H1 (cell line): ENCODE measurements around the gene MYLK3. TPM values are rescaled to one million over a fixed set of nuclear protein-coding genes. Genes with fewer than 3 reads are reported as not detected.

Experiments used
- POU5F1 ChIP-seq: IDR thresholded peaks from 2 replicates; pipeline ENCODE4 v1.6.1; 2011; ENCODE audit warnings: low read depth, mild to moderate bottlenecking, low read length, moderate library complexity
- polyA plus RNA-seq, 7 experiments: library from polyadenylated mRNA; depleted of rRNA in 3 of 7; stranded (reverse) in 5 of 7; unstranded in 2 of 7; fragments of >200 nt in 5 of 7; fragments of 200-250 nt in 2 of 7; gene quantifications; 1 replicate in 5 of 7; 2 replicates in 1 of 7; 4 replicates in 1 of 7; pipeline versions ENCODE4 v1.2.1 to v1.2.3, GENCODE V29; 2011 to 2013; ENCODE audit warnings: missing spikeins in 2 of 7, mixed read lengths in 2 of 7
- total RNA-seq: library from RNA; stranded (reverse); fragmentation: NEBNext Ultra II Directional; extraction: Animal tissue kit (Norgen Biotek cat#: 25700); gene quantifications from 2 replicates; pipeline ENCODE4 v1.2.1, GENCODE V29; 2021
- TF ChIP-seq, protein P1 (sequence below): fragments of 300-600 bp; sonication (generic); IDR thresholded peaks from 2 replicates; pipeline ENCODE4 v1.7.1; 2012; ENCODE audit warnings: low read length, moderate library complexity, mild to moderate bottlenecking, inconsistent platforms; ENCODE audit not compliant: insufficient replicate concordance

Gene MYLK3
- total and polyA plus RNA-seq, 2 of the 8 experiments (the other 6 are each of a cell fraction or from before 2014, with no cell fraction given) = 0.14 to 0.35 TPM

GRCh38 chr16:46775214-46775613 lies 27.1 kb upstream of the MYLK3 start (continued):
- TF ChIP-seq, protein P1, sequence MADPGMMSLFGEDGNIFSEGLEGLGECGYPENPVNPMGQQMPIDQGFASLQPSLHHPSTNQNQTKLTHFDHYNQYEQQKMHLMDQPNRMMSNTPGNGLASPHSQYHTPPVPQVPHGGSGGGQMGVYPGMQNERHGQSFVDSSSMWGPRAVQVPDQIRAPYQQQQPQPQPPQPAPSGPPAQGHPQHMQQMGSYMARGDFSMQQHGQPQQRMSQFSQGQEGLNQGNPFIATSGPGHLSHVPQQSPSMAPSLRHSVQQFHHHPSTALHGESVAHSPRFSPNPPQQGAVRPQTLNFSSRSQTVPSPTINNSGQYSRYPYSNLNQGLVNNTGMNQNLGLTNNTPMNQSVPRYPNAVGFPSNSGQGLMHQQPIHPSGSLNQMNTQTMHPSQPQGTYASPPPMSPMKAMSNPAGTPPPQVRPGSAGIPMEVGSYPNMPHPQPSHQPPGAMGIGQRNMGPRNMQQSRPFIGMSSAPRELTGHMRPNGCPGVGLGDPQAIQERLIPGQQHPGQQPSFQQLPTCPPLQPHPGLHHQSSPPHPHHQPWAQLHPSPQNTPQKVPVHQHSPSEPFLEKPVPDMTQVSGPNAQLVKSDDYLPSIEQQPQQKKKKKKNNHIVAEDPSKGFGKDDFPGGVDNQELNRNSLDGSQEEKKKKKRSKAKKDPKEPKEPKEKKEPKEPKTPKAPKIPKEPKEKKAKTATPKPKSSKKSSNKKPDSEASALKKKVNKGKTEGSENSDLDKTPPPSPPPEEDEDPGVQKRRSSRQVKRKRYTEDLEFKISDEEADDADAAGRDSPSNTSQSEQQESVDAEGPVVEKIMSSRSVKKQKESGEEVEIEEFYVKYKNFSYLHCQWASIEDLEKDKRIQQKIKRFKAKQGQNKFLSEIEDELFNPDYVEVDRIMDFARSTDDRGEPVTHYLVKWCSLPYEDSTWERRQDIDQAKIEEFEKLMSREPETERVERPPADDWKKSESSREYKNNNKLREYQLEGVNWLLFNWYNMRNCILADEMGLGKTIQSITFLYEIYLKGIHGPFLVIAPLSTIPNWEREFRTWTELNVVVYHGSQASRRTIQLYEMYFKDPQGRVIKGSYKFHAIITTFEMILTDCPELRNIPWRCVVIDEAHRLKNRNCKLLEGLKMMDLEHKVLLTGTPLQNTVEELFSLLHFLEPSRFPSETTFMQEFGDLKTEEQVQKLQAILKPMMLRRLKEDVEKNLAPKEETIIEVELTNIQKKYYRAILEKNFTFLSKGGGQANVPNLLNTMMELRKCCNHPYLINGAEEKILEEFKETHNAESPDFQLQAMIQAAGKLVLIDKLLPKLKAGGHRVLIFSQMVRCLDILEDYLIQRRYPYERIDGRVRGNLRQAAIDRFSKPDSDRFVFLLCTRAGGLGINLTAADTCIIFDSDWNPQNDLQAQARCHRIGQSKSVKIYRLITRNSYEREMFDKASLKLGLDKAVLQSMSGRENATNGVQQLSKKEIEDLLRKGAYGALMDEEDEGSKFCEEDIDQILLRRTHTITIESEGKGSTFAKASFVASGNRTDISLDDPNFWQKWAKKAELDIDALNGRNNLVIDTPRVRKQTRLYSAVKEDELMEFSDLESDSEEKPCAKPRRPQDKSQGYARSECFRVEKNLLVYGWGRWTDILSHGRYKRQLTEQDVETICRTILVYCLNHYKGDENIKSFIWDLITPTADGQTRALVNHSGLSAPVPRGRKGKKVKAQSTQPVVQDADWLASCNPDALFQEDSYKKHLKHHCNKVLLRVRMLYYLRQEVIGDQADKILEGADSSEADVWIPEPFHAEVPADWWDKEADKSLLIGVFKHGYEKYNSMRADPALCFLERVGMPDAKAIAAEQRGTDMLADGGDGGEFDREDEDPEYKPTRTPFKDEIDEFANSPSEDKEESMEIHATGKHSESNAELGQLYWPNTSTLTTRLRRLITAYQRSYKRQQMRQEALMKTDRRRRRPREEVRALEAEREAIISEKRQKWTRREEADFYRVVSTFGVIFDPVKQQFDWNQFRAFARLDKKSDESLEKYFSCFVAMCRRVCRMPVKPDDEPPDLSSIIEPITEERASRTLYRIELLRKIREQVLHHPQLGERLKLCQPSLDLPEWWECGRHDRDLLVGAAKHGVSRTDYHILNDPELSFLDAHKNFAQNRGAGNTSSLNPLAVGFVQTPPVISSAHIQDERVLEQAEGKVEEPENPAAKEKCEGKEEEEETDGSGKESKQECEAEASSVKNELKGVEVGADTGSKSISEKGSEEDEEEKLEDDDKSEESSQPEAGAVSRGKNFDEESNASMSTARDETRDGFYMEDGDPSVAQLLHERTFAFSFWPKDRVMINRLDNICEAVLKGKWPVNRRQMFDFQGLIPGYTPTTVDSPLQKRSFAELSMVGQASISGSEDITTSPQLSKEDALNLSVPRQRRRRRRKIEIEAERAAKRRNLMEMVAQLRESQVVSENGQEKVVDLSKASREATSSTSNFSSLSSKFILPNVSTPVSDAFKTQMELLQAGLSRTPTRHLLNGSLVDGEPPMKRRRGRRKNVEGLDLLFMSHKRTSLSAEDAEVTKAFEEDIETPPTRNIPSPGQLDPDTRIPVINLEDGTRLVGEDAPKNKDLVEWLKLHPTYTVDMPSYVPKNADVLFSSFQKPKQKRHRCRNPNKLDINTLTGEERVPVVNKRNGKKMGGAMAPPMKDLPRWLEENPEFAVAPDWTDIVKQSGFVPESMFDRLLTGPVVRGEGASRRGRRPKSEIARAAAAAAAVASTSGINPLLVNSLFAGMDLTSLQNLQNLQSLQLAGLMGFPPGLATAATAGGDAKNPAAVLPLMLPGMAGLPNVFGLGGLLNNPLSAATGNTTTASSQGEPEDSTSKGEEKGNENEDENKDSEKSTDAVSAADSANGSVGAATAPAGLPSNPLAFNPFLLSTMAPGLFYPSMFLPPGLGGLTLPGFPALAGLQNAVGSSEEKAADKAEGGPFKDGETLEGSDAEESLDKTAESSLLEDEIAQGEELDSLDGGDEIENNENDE = no peak
- TF ChIP-seq POU5F1 = no peak
- TF ChIP-seq, all 59 proteins: peak for 0
